Panc1 (cell line): ENCODE measurements around the gene MYO3B. TPM values are rescaled to one million over a fixed set of nuclear protein-coding genes. Genes with fewer than 3 reads are reported as not detected.

ENCODE experiments used
- ATAC-seq: fragments of 200-7000 bp; cut with Tn5 transposase; 2 replicates; pipeline ENCODE4 v1.9.1; 2020; ENCODE audit warnings: mild to moderate bottlenecking, moderate library complexity
- BruUV-seq: library from RNA; stranded (reverse); fragments of 400-500 nt; replicated peaks from 2 replicates; lab custom pipeline; 2021; lab: Mats Ljungman, UMichigan
- CTCF ChIA-PET: fragments of 300-600 bp; sonication (Branson Sonifier 250); formaldehyde crosslinking; loops from one replicate; lab custom pipeline; 2022; ENCODE audit warnings: antibody characterized with exemption; lab: Charles Lee
- POLR2A ChIA-PET: fragments of 300-600 bp; sonication (Branson Sonifier 250); formaldehyde crosslinking; loops from one replicate; lab custom pipeline; 2022; ENCODE audit warnings: antibody characterized with exemption; lab: Charles Lee
- DNase-seq: peaks from one replicate; pipeline ENCODE4 v3.0.0-alpha.2; 2010; ENCODE audit warnings: low read depth, low spot score
- H3K27ac ChIP-seq: 2 replicates; pipeline ENCODE4 v1.5.1; 2011; ENCODE audit warnings: mild to moderate bottlenecking, low read length, inconsistent platforms
- H3K27me3 ChIP-seq: fragments of 200-500 bp; sonication (Bioruptor generic); 2 replicates; pipeline ENCODE4 v1.6.0; 2014; ENCODE audit warnings: low read length, inconsistent platforms; ENCODE audit not compliant: control insufficient read depth, insufficient read depth
- H3K36me3 ChIP-seq: fragments of 200-500 bp; sonication (Bioruptor generic); 2 replicates; pipeline ENCODE4 v1.5.1; 2014; ENCODE audit warnings: inconsistent platforms, mild to moderate bottlenecking, low read length, moderate library complexity; ENCODE audit not compliant: control insufficient read depth, insufficient read depth
- H3K4me1 ChIP-seq: 2 replicates; pipeline ENCODE4 v1.5.1; 2011; ENCODE audit warnings: inconsistent platforms, mild to moderate bottlenecking, low read length, moderate library complexity; ENCODE audit not compliant: control insufficient read depth, insufficient read depth
- H3K4me3 ChIP-seq, 2 experiments: 2 replicates each; pipeline ENCODE4 v1.5.1; 2011 to 2012; ENCODE audit warnings: low read depth in 2 of 2, low read length in 2 of 2, mild to moderate bottlenecking in 2 of 2, inconsistent platforms in 1 of 2, moderate library complexity in 1 of 2
- H3K9me3 ChIP-seq: fragments of 200-500 bp; sonication (Bioruptor generic); 2 replicates; pipeline ENCODE4 v1.5.1; 2014; ENCODE audit warnings: low read depth, mild to moderate bottlenecking, inconsistent platforms, low read length, moderate library complexity; ENCODE audit not compliant: control insufficient read depth, insufficient read depth
- CTCF ChIP-seq: fragments of 450-650 bp; IDR thresholded peaks from 2 replicates; pipeline ENCODE4 v1.5.1; 2017; ENCODE audit warnings: mild to moderate bottlenecking
- POLR2AphosphoS5 ChIP-seq: IDR thresholded peaks from 2 replicates; pipeline ENCODE4 v1.6.1; 2012; ENCODE audit warnings: mild to moderate bottlenecking, low read depth, low read length, moderate library complexity
- REST ChIP-seq, 2 experiments: IDR thresholded peaks; 2 replicates each; pipeline ENCODE4 v1.6.1; 2011 to 2012; ENCODE audit warnings: low read depth in 2 of 2, control low read depth in 1 of 2, low read length in 1 of 2, mild to moderate bottlenecking in 1 of 2, moderate library complexity in 1 of 2; ENCODE audit not compliant: insufficient read depth in 1 of 2
- SIN3A ChIP-seq: IDR thresholded peaks from 2 replicates; pipeline ENCODE4 v1.6.1; 2012; ENCODE audit warnings: low read depth, mild to moderate bottlenecking, low read length, moderate library complexity, borderline replicate concordance; ENCODE audit not compliant: insufficient read depth
- TCF7L2 ChIP-seq: IDR thresholded peaks from 2 replicates; pipeline ENCODE4 v1.6.1; 2011; ENCODE audit warnings: mild to moderate bottlenecking, low read depth, low read length, inconsistent platforms
- in situ Hi-C: cut with HindIII; loops from 2 replicates; pipeline ENCODE4 v1.10.0; 2016; ENCODE audit warnings: low sequenced_read_pairs, low pct_unique_long_range_greater_than_20kb
- intact Hi-C: fragments of 100-400 bp; cut with micrococcal nuclease; formaldehyde crosslinking; loops from one replicate; pipeline ENCODE4 v1.10.0; 2022; ENCODE audit not compliant: unreplicated experiment
- total RNA-seq: library from RNA; stranded (reverse); gene quantifications from one replicate; pipeline ENCODE4 v1.2.1, GENCODE V29; 2021; ENCODE audit not compliant: unreplicated experiment

The MYO3B gene
- total RNA-seq, 1 experiment from 2014 or later: 0.05 TPM

GRCh38 chr2:170514140-170514539 is 336.2 kb downstream of the MYO3B start:
- DNase-seq: no peak
- CTCF ChIA-PET: no interaction called here
- Histone ChIP-seq H3K27me3 (peaks cover 7% of the 10 kb centered on the region; the same call in 1 of the 2 replicates), H3K36me3 (no peaks in the 10 kb centered on the region), H3K9me3 (no peaks in the 10 kb centered on the region), H3K4me3 (no peak overlapping the region), H3K27ac (no peak overlapping the region), H3K4me1 (no peaks in the 10 kb centered on the region)
- BruUV-seq: no TSS peak
- POLR2A ChIA-PET: no interaction called here
- no peak for ATAC-seq
- TF ChIP-seq POLR2AphosphoS5 (no peak), SIN3A (no peak), CTCF (no peak), TCF7L2 (no peak), REST (IDR thresholded peaks at IDR 0.05; ENCODE audit: insufficient read depth in 1 of 2, low read depth in 2 of 2, low read length in 1 of 2) (no peak)
- in situ Hi-C loops: no loop called here
- intact Hi-C loops: no loop called here

GRCh38 chr2:170517538-170517937 is 339.6 kb downstream of the MYO3B start:
- ChIA-PET CTCF (no interaction called here), POLR2A (no interaction called here)
- no TSS peak for BruUV-seq
- intact Hi-C loops (no loop called here), in situ Hi-C loops (no loop called here)
- no peak for ATAC-seq
- TF ChIP-seq SIN3A: no peak
- no peak for TF ChIP-seq TCF7L2
- TF ChIP-seq CTCF: no peak
- no peak for TF ChIP-seq POLR2AphosphoS5
- no peak for TF ChIP-seq REST (IDR thresholded peaks at IDR 0.05; ENCODE audit: insufficient read depth in 1 of 2, low read depth in 2 of 2, low read length in 1 of 2)
- no peaks in the 10 kb centered on the region for H3K36me3 ChIP-seq
- H3K4me3 ChIP-seq: no peak overlapping the region
- no peaks in the 10 kb centered on the region for H3K9me3 ChIP-seq
- peaks cover 7% of the 10 kb centered on the region; the same call in 1 of the 2 replicates for H3K27me3 ChIP-seq
- no peak for DNase-seq
- H3K4me1 ChIP-seq: no peaks in the 10 kb centered on the region
- no peak overlapping the region for H3K27ac ChIP-seq
